HG03280 (cell line): ENCODE measurements around the gene SPP2.

Source experiments
- ATAC-seq: cut with Tn5 transposase; IDR thresholded peaks from one replicate; pipeline ENCODE4 v1.9.1; 2021; ENCODE audit warnings: mild to moderate bottlenecking, moderate library complexity; ENCODE audit not compliant: unreplicated experiment

SPP2 gene

GRCh38 chr2:234050455-234051135, at the start of gene SPP2:
TSS of gene SPP2 (plus strand) at chr2:234050702. CDS start at chr2:234050787, 85 bp downstream.
- no peak for ATAC-seq

- ATAC-seq = no peak
These were observed 48.9 kb upstream of the SPP2 start for GRCh38 chr2:234001380-234002160.

- ATAC-seq = no peak
These were observed 48.2 kb upstream of the SPP2 start for GRCh38 chr2:234002281-234002680.

GRCh38 chr2:234003972-234004617, 46.4 kb upstream of the SPP2 start:
- no peak for ATAC-seq

- no peak for ATAC-seq
These were observed 45.4 kb upstream of the SPP2 start for GRCh38 chr2:234005126-234005525.

- no peak for ATAC-seq
These were observed 44.0 kb upstream of the SPP2 start for GRCh38 chr2:234006501-234006900.

- no peak for ATAC-seq
These were observed 36.1 kb upstream of the SPP2 start for GRCh38 chr2:234014427-234014826.

- ATAC-seq = no peak
These were observed 34.6 kb upstream of the SPP2 start for GRCh38 chr2:234015861-234016260.

GRCh38 chr2:234019896-234020295, 30.6 kb upstream of the SPP2 start:
- ATAC-seq = no peak

- no peak for ATAC-seq
These were observed 30.2 kb upstream of the SPP2 start for GRCh38 chr2:234020332-234020731.

- no peak for ATAC-seq
These were observed 28.1 kb upstream of the SPP2 start for GRCh38 chr2:234022424-234022823.

- ATAC-seq = no peak
These were observed 26.2 kb upstream of the SPP2 start for GRCh38 chr2:234024304-234024703.

- no peak for ATAC-seq
These were observed 25.0 kb upstream of the SPP2 start for GRCh38 chr2:234025466-234025865.

GRCh38 chr2:234025891-234026401, 24.6 kb upstream of the SPP2 start:
- no peak for ATAC-seq

- ATAC-seq = no peak
These were observed 23.7 kb upstream of the SPP2 start for GRCh38 chr2:234026693-234027254.

GRCh38 chr2:234027641-234028040, 22.9 kb upstream of the SPP2 start:
- no peak for ATAC-seq

- no peak for ATAC-seq
These were observed 21.3 kb upstream of the SPP2 start for GRCh38 chr2:234029150-234029733.

- no peak for ATAC-seq
These were observed 19.3 kb upstream of the SPP2 start for GRCh38 chr2:234031207-234031606.

- no peak for ATAC-seq
These were observed 18.1 kb upstream of the SPP2 start for GRCh38 chr2:234032279-234032856.

GRCh38 chr2:234033174-234033573, 17.3 kb upstream of the SPP2 start:
- ATAC-seq = no peak

GRCh38 chr2:234033885-234034284, 16.6 kb upstream of the SPP2 start:
- ATAC-seq = no peak
